Measurements from ENCODE around the gene CCDC110. TPM values are rescaled to one million over a fixed set of nuclear protein-coding genes. Genes with fewer than 3 reads are reported as not detected.

Gene CCDC110
- total and polyA plus RNA-seq, 9 of the 15 experiments (the other 6 are each of a cell fraction or from before 2014, with no cell fraction given), result 0.04 to 0.35 (median 0.07) TPM; not detected in 4

GRCh38 chr4:185395956-185396723 is 75.4 kb downstream of the CCDC110 start (continued):
- TF ChIP-seq CBX3 (IDR thresholded peaks at IDR 0.05; ENCODE audit: borderline replicate concordance in 1 of 2, low read length in 2 of 2) (no peak; a peak in 1 of 3 replicates), ILF3 (IDR thresholded peaks at IDR 0.05; ENCODE audit: borderline replicate concordance) (no peak; the same call in 1 of the 2 replicates), ZFP30 (CRISPR knock-in tag; IDR thresholded peaks at IDR 0.05; ENCODE audit: borderline replicate concordance) (no peak), FOXA1 (IDR thresholded peaks at IDR 0.05; ENCODE audit: borderline replicate concordance) (no peak), TAF1 (IDR thresholded peaks at IDR 0.05; ENCODE audit: control insufficient read depth, extremely low read depth, insufficient read depth, low read length, severe bottlenecking) (peak; percentile 59), ELF1 (tag; IDR thresholded peaks at IDR 0.05) (peak; percentile 75), CLOCK (CRISPR knock-in tag; IDR thresholded peaks at IDR 0.05; ENCODE audit: borderline replicate concordance) (no peak), SMAD1 (IDR thresholded peaks at IDR 0.05; ENCODE audit: low read depth, low read length, partially characterized antibody) (no peak), MNT (conservative IDR thresholded peaks at IDR 0.05) (peak; percentile 100), MYNN (IDR thresholded peaks at IDR 0.05) (no peak), MYNN (CRISPR knock-in tag; IDR thresholded peaks at IDR 0.05) (no peak), MAZ (CRISPR knock-in tag; conservative IDR thresholded peaks at IDR 0.05 in 1 of 2, IDR thresholded peaks at IDR 0.05 in 1 of 2) (peak; percentile 80 to 82; a peak in 3 of 4 replicates), KDM1A (IDR thresholded peaks at IDR 0.05) (no peak), RBM17 (IDR thresholded peaks at IDR 0.05; ENCODE audit: borderline replicate concordance, low read depth, low read length) (no peak), SP1 (CRISPR knock-in tag; IDR thresholded peaks at IDR 0.05) (peak; percentile 89), TCF15 (CRISPR knock-in tag; IDR thresholded peaks at IDR 0.05) (no peak), MXI1 (IDR thresholded peaks at IDR 0.05; ENCODE audit: low read depth, low read length) (0 out of 2 replicates have a peak, but pooled peaks have one; percentile 45), ERF (CRISPR knock-in tag; IDR thresholded peaks at IDR 0.05) (peak; percentile 88), POLR2AphosphoS2 (IDR thresholded peaks at IDR 0.05; ENCODE audit: low read length) (peak; percentile 80), HEY1 (CRISPR knock-in tag; IDR thresholded peaks at IDR 0.05; ENCODE audit: borderline replicate concordance) (no peak), SMC3 (conservative IDR thresholded peaks at IDR 0.05; ENCODE audit: insufficient read depth, low read depth, low read length) (0 out of 2 replicates have a peak, but pooled peaks have one; percentile 4), ZNF75A (CRISPR knock-in tag; IDR thresholded peaks at IDR 0.05) (no peak), HDAC1 (IDR thresholded peaks at IDR 0.05) (peak in 1 of 2 experiments; percentile 98; a peak in 2 of 4 replicates)

Data from K562 (cell line).